Osteocyte (in vitro differentiated cells): ENCODE data around the gene CLEC2L. TPM values are rescaled to one million over a fixed set of nuclear protein-coding genes. Genes with fewer than 3 reads are reported as not detected.
A peak's percentile ranks its signal among the peaks of the same experiment; 100 is the strongest.

ENCODE experiments used
- DNase-seq: peaks from one replicate; pipeline ENCODE4 v3.0.0; 2021; ENCODE audit warnings: mixed read lengths; ENCODE audit not compliant: unreplicated experiment; ENCODE audit errors: extremely low spot score
- H3K27ac Mint-ChIP-seq: one replicate; pipeline ENCODE4 v1.8.0; 2021; ENCODE audit warnings: mild to moderate bottlenecking, mixed read lengths; ENCODE audit not compliant: unreplicated experiment
- H3K27me3 Mint-ChIP-seq: one replicate; pipeline ENCODE4 v1.8.0; 2021; ENCODE audit warnings: mixed read lengths; ENCODE audit not compliant: unreplicated experiment
- H3K36me3 Mint-ChIP-seq: one replicate; pipeline ENCODE4 v1.8.0; 2021; ENCODE audit warnings: mixed read lengths; ENCODE audit not compliant: unreplicated experiment
- H3K4me1 Mint-ChIP-seq: one replicate; pipeline ENCODE4 v1.8.0; 2021; ENCODE audit warnings: mixed read lengths; ENCODE audit not compliant: unreplicated experiment
- H3K4me3 Mint-ChIP-seq: one replicate; pipeline ENCODE4 v1.8.0; 2021; ENCODE audit warnings: mild to moderate bottlenecking, moderate library complexity, mixed read lengths; ENCODE audit not compliant: unreplicated experiment
- H3K9me3 Mint-ChIP-seq: one replicate; pipeline ENCODE4 v1.8.0; 2021; ENCODE audit warnings: mixed read lengths; ENCODE audit not compliant: unreplicated experiment
- CTCF ChIP-seq: fragments of 200-600 bp; sonication (generic); IDR thresholded peaks from 2 replicates; pipeline ENCODE4 v1.5.0; 2021; ENCODE audit warnings: antibody characterized with exemption, mild to moderate bottlenecking, moderate library complexity
- total RNA-seq: library from RNA; stranded (reverse); gene quantifications from 2 replicates; pipeline ENCODE4 v1.2.1, GENCODE V29; 2021

CLEC2L gene
- total RNA-seq, 1 donor from 2014 or later = not detected

DNA sequence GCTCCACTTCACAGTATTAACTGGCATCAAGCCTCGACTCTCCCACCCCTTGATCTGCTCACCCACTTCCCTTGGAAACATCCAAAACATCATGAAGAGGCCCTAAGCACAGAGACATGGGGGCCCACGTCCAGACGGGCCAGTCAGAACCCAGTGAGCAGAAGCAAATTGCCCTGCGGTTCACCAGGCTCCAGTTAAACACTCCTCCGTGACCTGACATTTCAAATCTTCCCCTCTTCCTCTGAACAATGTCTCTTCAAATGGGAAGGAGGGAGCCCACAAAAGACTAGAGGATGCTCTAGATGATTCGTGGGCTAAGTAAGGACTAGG, 44.8 kb downstream of the CLEC2L start:
- no peaks in the 10 kb centered on the region for H3K4me1 Mint-ChIP-seq
- peaks cover 43% of the 10 kb centered on the region for H3K36me3 Mint-ChIP-seq
- H3K9me3 Mint-ChIP-seq = no peaks in the 10 kb centered on the region
- H3K27ac Mint-ChIP-seq = no peak overlapping the region
- H3K27me3 Mint-ChIP-seq = no peaks in the 10 kb centered on the region
- no peak for TF ChIP-seq CTCF
- no peak for DNase-seq
- no peak overlapping the region for H3K4me3 Mint-ChIP-seq

DNA sequence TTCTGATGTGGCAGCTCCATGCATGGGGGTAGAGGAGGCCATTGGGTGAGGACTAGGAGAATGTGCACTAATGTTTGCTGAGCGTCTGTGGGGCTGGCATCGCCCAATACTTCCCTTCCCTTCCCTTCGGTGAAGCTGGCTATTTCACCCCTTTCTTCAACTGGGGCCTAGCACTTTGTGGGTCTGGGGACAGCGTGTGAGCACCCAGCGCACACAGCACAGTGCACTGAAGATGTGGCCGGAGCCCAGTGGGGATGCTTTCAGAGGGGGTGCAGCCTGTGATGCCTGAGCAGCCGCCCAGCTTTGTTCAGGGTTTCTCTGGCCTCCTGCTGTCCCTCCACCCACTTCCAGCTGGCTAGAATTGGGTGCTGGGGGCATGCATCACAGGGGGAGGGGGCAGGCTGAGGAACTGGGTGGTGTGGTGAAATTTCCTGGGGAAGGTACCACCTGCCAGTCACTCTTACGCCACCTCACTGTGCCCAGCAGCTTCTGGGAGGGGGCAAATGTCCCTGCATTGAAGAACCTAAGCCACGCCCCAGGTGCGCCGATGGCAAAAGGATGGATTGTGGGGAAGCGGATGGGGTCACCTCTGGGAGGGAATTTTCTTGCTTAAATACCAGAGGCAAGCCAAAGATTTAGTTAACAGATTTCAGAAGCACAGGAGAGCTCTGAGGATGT, 45.5 kb downstream of the CLEC2L start:
- no peak overlapping the region for H3K27ac Mint-ChIP-seq
- no peak overlapping the region for H3K4me3 Mint-ChIP-seq
- H3K4me1 Mint-ChIP-seq = no peaks in the 10 kb centered on the region
- no peak for DNase-seq
- no peaks in the 10 kb centered on the region for H3K9me3 Mint-ChIP-seq
- no peak for TF ChIP-seq CTCF
- H3K36me3 Mint-ChIP-seq = peaks cover 40% of the 10 kb centered on the region
- H3K27me3 Mint-ChIP-seq = no peaks in the 10 kb centered on the region

DNA sequence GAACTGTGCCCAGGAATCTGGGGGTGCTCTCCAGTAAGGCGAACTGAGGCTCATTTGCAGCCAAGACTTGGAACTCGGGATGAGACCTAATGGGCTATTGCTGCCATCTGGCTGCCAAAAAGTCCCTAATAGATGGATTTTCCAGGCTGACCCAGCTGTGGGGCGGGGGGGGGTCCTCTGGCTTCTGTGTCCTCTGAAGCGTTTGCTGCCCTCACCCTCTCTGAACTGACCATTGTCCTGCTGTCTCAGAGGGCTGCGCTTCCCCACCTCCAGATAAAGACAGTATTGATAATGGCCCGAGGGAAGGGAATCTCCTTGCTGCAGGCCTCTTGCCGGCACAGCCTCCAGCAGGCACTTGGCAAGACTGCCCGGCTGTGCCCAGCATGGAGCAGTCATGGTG, 46.6 kb downstream of the CLEC2L start:
- Mint-ChIP-seq H3K27ac (no peak overlapping the region), H3K36me3 (peaks cover 41% of the 10 kb centered on the region), H3K4me3 (no peak overlapping the region), H3K9me3 (no peaks in the 10 kb centered on the region), H3K4me1 (no peaks in the 10 kb centered on the region), H3K27me3 (no peaks in the 10 kb centered on the region)
- TF ChIP-seq CTCF = peak; percentile 27
- no peak for DNase-seq

- H3K4me1 Mint-ChIP-seq = no peaks in the 10 kb centered on the region
- DNase-seq = no peak
- no peak overlapping the region for H3K27ac Mint-ChIP-seq
- peaks cover 46% of the 10 kb centered on the region for H3K36me3 Mint-ChIP-seq
- no peak overlapping the region for H3K4me3 Mint-ChIP-seq
- H3K9me3 Mint-ChIP-seq = no peaks in the 10 kb centered on the region
- TF ChIP-seq CTCF = no peak
- no peaks in the 10 kb centered on the region for H3K27me3 Mint-ChIP-seq
Measured at GRCh38 chr7:139570626-139571025, 47.1 kb downstream of the CLEC2L start.

DNA sequence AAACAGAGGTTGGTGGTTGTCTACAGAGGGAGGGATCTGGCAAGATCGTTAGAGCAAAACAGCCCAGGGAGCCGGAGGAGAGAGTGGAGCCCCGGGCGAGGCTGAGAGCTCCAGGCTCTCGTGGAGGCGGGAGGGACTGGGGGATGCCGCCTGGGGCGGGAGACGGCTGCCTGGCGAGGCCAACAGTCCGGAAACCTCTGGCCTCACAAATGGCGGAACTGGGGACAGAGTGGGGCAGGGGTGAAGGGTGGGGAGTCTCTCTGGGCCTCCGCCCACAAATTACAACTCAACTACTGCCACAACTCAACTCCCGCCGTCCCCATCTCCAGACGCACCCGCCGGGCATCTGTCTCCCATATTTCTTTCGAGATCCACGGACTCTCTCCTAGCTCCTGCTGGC, 47.7 kb downstream of the CLEC2L start:
- H3K36me3 Mint-ChIP-seq = peaks cover 47% of the 10 kb centered on the region
- H3K27ac Mint-ChIP-seq = no peak overlapping the region
- no peak for DNase-seq
- no peaks in the 10 kb centered on the region for H3K27me3 Mint-ChIP-seq
- TF ChIP-seq CTCF = no peak
- no peaks in the 10 kb centered on the region for H3K4me1 Mint-ChIP-seq
- H3K9me3 Mint-ChIP-seq = no peaks in the 10 kb centered on the region
- H3K4me3 Mint-ChIP-seq = no peak overlapping the region
